Measurements from ENCODE around the gene ITGB3.

- TF ChIP-seq ZSCAN29 (IDR thresholded peaks at IDR 0.05): no peak
- TF ChIP-seq SMAD5 (IDR thresholded peaks at IDR 0.05; ENCODE audit: low read depth): no peak
- no peak for TF ChIP-seq STAT3 (IDR thresholded peaks at IDR 0.05; ENCODE audit: low read depth, low read length)
- TF ChIP-seq POLR2A (IDR thresholded peaks at IDR 0.05; ENCODE audit: low read depth, low read length): no peak
- no peak for TF ChIP-seq FOXK2 (IDR thresholded peaks at IDR 0.05)
- no peak for TF ChIP-seq EZH2 (IDR thresholded peaks at IDR 0.05; ENCODE audit: borderline replicate concordance, control insufficient read depth, low read depth, low read length)
- no peak for TF ChIP-seq POLR2AphosphoS5 (IDR thresholded peaks at IDR 0.05; ENCODE audit: low read length)
- no peak for TF ChIP-seq CTCF (IDR thresholded peaks at IDR 0.05 in 2 of 3, conservative IDR thresholded peaks at IDR 0.05 in 1 of 3; ENCODE audit: control insufficient read depth in 2 of 3, extremely low read depth in 1 of 3, insufficient read depth in 1 of 3, low read depth in 3 of 3, low read length in 3 of 3)
These were observed 9.0 kb downstream of the ITGB3 start for GRCh38 chr17:47262586-47262985.
